ENCODE data around the gene MRGPRX3.

Gene MRGPRX3

DNA sequence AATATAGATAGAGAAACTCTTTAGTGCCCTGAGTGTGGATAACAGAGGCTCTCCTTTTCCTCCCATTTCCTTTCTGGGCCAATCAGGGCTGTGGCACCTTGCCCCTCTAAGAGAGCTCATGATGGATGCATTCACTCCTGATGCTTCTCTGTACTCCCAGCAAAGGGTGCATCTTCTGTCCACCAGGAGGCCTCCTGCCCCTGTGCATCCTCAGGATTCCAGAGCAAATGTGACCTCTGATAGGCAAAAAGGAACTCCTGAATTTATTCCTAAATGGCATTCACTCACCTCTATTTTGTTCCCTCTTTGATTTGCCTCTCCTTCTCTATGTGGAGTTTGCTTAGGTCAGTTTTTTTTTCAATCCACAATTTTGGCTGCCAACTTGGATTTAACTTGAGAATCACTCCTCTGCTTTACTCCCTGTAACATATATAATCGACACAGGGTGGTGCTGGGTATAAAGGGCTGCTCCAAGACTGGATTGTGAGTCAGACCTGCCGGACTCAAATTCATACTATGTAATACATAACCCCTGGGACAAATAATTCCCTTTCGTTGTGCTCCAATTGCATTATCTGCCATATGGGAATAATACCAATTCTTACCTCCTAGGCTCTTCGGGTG is 39.1 kb downstream of the MRGPRX3 start:
- peak; percentile 78 for DNase-seq

DNA sequence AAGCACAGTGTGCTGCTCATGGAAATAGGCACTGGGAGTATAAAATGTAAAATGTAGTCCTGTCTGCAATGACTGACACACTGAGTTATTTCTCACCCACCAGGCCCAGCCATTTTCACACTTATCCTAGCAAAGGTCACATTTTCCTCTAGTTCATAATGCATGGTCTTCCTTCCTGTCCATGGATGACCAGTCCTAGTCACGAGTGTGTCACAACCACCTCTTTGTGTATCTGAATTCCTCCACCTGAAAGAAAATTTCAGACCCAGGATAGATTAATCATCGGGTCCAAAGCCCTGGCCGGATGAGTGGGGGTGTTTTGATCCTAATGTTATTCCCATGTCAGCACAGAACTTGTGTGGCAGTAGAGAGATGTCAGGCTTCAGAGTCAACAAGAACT is 40.3 kb downstream of the MRGPRX3 start, which contains the start of gene MRGPRX4:
MRGPRX4 (plus strand) TSS at position 172 of the 400 bp plus-strand sequence. CDS start 420 bp downstream, outside the sequence.
- no peak for DNase-seq

DNA sequence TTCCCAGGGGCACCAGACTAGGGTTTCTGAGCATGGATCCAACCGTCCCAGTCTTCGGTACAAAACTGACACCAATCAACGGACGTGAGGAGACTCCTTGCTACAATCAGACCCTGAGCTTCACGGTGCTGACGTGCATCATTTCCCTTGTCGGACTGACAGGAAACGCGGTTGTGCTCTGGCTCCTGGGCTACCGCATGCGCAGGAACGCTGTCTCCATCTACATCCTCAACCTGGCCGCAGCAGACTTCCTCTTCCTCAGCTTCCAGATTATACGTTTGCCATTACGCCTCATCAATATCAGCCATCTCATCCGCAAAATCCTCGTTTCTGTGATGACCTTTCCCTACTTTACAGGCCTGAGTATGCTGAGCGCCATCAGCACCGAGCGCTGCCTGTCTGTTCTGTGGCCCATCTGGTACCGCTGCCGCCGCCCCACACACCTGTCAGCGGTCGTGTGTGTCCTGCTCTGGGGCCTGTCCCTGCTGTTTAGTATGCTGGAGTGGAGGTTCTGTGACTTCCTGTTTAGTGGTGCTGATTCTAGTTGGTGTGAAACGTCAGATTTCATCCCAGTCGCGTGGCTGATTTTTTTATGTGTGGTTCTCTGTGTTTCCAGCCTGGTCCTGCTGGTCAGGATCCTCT is 41.0 kb downstream of the MRGPRX3 start:
- no peak for DNase-seq
